H9 (cell line): ENCODE data around the gene ZFP69. TPM values are rescaled to one million over a fixed set of nuclear protein-coding genes. Genes with fewer than 3 reads are reported as not detected.

Experiments
- DNase-seq: peaks from one replicate; pipeline ENCODE4 v3.0.0-alpha.2; 2017
- H2AFZ ChIP-seq: one replicate; pipeline ENCODE4 v1.6.1; 2013; ENCODE audit warnings: mild to moderate bottlenecking, low read length, control low read depth, moderate library complexity
- H2AK5ac ChIP-seq: 2 replicates; pipeline ENCODE4 v1.6.1; 2013; ENCODE audit warnings: low read length, control low read depth, mixed read lengths; ENCODE audit not compliant: insufficient read length
- H2BK120ac ChIP-seq: one replicate; pipeline ENCODE4 v1.6.1; 2013; ENCODE audit warnings: low read depth, mild to moderate bottlenecking, low read length, control low read depth, inconsistent platforms; ENCODE audit not compliant: poor library complexity, severe bottlenecking
- H2BK12ac ChIP-seq: 2 replicates; pipeline ENCODE4 v1.6.1; 2013; ENCODE audit warnings: low read length, control low read depth, mixed read lengths, low read depth; ENCODE audit not compliant: insufficient read length
- H2BK15ac ChIP-seq: 2 replicates; pipeline ENCODE4 v1.6.1; 2013; ENCODE audit warnings: low read depth, low read length, control low read depth
- H2BK20ac ChIP-seq: one replicate; pipeline ENCODE4 v1.6.1; 2013; ENCODE audit warnings: low read depth, mild to moderate bottlenecking, low read length, control low read depth, inconsistent platforms; ENCODE audit not compliant: poor library complexity, severe bottlenecking
- H2BK5ac ChIP-seq: 2 replicates; pipeline ENCODE4 v1.6.1; 2013; ENCODE audit warnings: low read length, control low read depth, mixed read lengths; ENCODE audit not compliant: insufficient read length
- H3K14ac ChIP-seq: 2 replicates; pipeline ENCODE4 v1.6.1; 2013; ENCODE audit warnings: low read length, control low read depth; ENCODE audit not compliant: insufficient read depth
- H3K18ac ChIP-seq: 2 replicates; pipeline ENCODE4 v1.6.1; 2013; ENCODE audit warnings: low read depth, mild to moderate bottlenecking, mixed read lengths, low read length, control low read depth; ENCODE audit not compliant: insufficient read length
- H3K23ac ChIP-seq: 2 replicates; pipeline ENCODE4 v1.6.1; 2013; ENCODE audit warnings: low read length, control low read depth, mixed read lengths, low read depth; ENCODE audit not compliant: insufficient read length
- H3K23me2 ChIP-seq: 2 replicates; pipeline ENCODE4 v1.6.1; 2013; ENCODE audit warnings: low read depth, mild to moderate bottlenecking, mixed read lengths, low read length, control low read depth; ENCODE audit not compliant: insufficient read length, poor library complexity, severe bottlenecking
- H3K27ac ChIP-seq: 2 replicates; pipeline ENCODE4 v1.5.1; 2013; ENCODE audit warnings: low read length, control low read depth, mixed read lengths, low read depth; ENCODE audit not compliant: insufficient read length
- H3K27me3 ChIP-seq: 2 replicates; pipeline ENCODE4 v1.6.1; 2013; ENCODE audit warnings: low read length, control low read depth, inconsistent platforms; ENCODE audit not compliant: insufficient read depth
- H3K4ac ChIP-seq: 2 replicates; pipeline ENCODE4 v1.6.1; 2013; ENCODE audit warnings: low read depth, mild to moderate bottlenecking, control low read depth, inconsistent platforms, low read length, moderate library complexity
- H3K4me1 ChIP-seq: 2 replicates; pipeline ENCODE4 v1.6.1; 2013; ENCODE audit warnings: low read length, control low read depth, inconsistent platforms; ENCODE audit not compliant: insufficient read depth
- H3K4me2 ChIP-seq: 2 replicates; pipeline ENCODE4 v1.6.1; 2013; ENCODE audit warnings: low read length, control low read depth, mixed read lengths; ENCODE audit not compliant: insufficient read length, insufficient read depth
- H3K56ac ChIP-seq: 2 replicates; pipeline ENCODE4 v1.6.1; 2013; ENCODE audit warnings: low read depth, mild to moderate bottlenecking, mixed read lengths, low read length, control low read depth; ENCODE audit not compliant: insufficient read length
- H3K79me1 ChIP-seq: 2 replicates; pipeline ENCODE4 v1.6.1; 2013; ENCODE audit warnings: low read depth, mild to moderate bottlenecking, moderate library complexity, low read length, control low read depth, inconsistent platforms; ENCODE audit not compliant: insufficient read depth, poor library complexity, severe bottlenecking
- H3K79me2 ChIP-seq: 2 replicates; pipeline ENCODE4 v1.6.1; 2013; ENCODE audit warnings: low read length, control low read depth, inconsistent platforms; ENCODE audit not compliant: insufficient read depth
- H3K9ac ChIP-seq: 2 replicates; pipeline ENCODE4 v1.6.1; 2013; ENCODE audit warnings: low read length, control low read depth, mixed read lengths; ENCODE audit not compliant: insufficient read length; ENCODE audit errors: extremely low read depth
- H3K9me3 ChIP-seq: one replicate; pipeline ENCODE4 v1.6.1; 2013; ENCODE audit warnings: low read depth, low read length, inconsistent platforms; ENCODE audit not compliant: control insufficient read depth
- H3T11ph ChIP-seq: one replicate; pipeline ENCODE4 v1.6.1; 2013; ENCODE audit warnings: mild to moderate bottlenecking, low read length, control low read depth, inconsistent platforms
- H4K20me1 ChIP-seq: one replicate; pipeline ENCODE4 v1.6.1; 2013; ENCODE audit not compliant: control insufficient read depth, insufficient read length, insufficient read depth
- H4K5ac ChIP-seq: 2 replicates; pipeline ENCODE4 v1.6.1; 2013; ENCODE audit warnings: low read depth, mild to moderate bottlenecking, mixed read lengths, low read length, control low read depth; ENCODE audit not compliant: insufficient read length
- H4K8ac ChIP-seq: replicated peaks from 2 replicates; pipeline ENCODE4 v1.6.1; 2013; ENCODE audit warnings: low read length, control low read depth, mixed read lengths, low read depth; ENCODE audit not compliant: insufficient read length
- H4K91ac ChIP-seq: 2 replicates; pipeline ENCODE4 v1.6.1; 2013; ENCODE audit warnings: low read depth, mild to moderate bottlenecking, moderate library complexity, mixed read lengths, low read length, control low read depth; ENCODE audit not compliant: insufficient read length
- H3K27ac Mint-ChIP-seq, 3 experiments: 2 replicates in 2 of 3; 3 replicates in 1 of 3; pipeline ENCODE4 v1.8.0; 2020 to 2021; ENCODE audit warnings: mixed read lengths in 3 of 3, mild to moderate bottlenecking in 1 of 3, moderate library complexity in 1 of 3
- H3K27me3 Mint-ChIP-seq: 2 replicates; pipeline ENCODE4 v1.8.0; 2021; ENCODE audit warnings: low read depth, mild to moderate bottlenecking, moderate library complexity, mixed read lengths
- H3K36me3 Mint-ChIP-seq, 3 experiments: 2 replicates in 2 of 3; 3 replicates in 1 of 3; pipeline ENCODE4 v1.8.0; 2020 to 2021; ENCODE audit warnings: low read depth in 3 of 3, mixed read lengths in 3 of 3; ENCODE audit not compliant: insufficient read depth in 1 of 3
- H3K4me1 Mint-ChIP-seq, 2 experiments: 2 replicates each; pipeline ENCODE4 v1.8.0; 2020; ENCODE audit warnings: mixed read lengths in 2 of 2
- H3K4me3 Mint-ChIP-seq, 2 experiments: 2 replicates in 1 of 2; 3 replicates in 1 of 2; pipeline ENCODE4 v1.8.0; 2020 to 2021; ENCODE audit warnings: mild to moderate bottlenecking in 2 of 2, mixed read lengths in 2 of 2, moderate library complexity in 1 of 2
- H3K9me3 Mint-ChIP-seq, 2 experiments: 2 replicates in 1 of 2; 3 replicates in 1 of 2; pipeline ENCODE4 v1.8.0; 2020; ENCODE audit warnings: mild to moderate bottlenecking in 2 of 2, mixed read lengths in 2 of 2, moderate library complexity in 1 of 2
- WGBS: extraction: QIAGEN DNeasy Blood & Tissue Kit; methylation state at CpG from one replicate; pipeline ENCODE4 v1.1.7; 2013; ENCODE audit warnings: missing lambda C conversion rate, low lambda C conversion rate, mixed read lengths; ENCODE audit not compliant: insufficient read length; ENCODE audit errors: extremely low coverage; 5-methylcytosine and 5-hydroxymethylcytosine counted together
- total RNA-seq: library from RNA; stranded (reverse); gene quantifications from 2 replicates; pipeline ENCODE4 v1.2.1, GENCODE V29; 2021
- TF ChIP-seq, protein P1 (sequence below): fragments of 200-600 bp; sonication (generic); conservative IDR thresholded peaks from 3 replicates; pipeline ENCODE4 v1.8.0; 2021; ENCODE audit warnings: antibody characterized with exemption, mild to moderate bottlenecking

Gene ZFP69
- total RNA-seq, 1 experiment from 2014 or later: 6.8 TPM

DNA sequence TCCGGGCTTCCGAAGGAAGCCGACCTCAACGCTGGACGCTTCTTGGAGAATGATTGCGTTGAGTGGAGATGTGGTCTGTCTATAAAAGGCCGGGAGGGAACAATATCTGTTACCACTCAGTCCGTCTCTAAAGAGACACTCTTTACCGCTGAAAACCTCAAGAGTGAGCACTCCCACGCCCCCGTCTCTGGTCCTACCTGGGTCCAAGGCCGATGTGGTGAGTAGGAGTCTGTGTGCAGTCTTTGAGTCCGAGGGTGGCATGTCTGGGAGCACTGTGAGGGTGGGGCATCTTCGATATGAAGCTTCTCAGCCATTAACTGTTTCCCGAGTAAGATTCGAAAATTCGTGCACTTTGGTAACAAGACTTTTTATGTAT, 576 bp downstream of the ZFP69 start:
- no peak for DNase-seq
- Mint-ChIP-seq H3K27me3 (no peaks in the 10 kb centered on the region; the same call in 1 of the 2 replicates), H3K4me3 (peak overlapping the region; percentile 81 to 87), H3K4me1 (peaks cover 10 to 11% of the 10 kb centered on the region in 2 experiments), H3K9me3 (peaks cover 18 to 30% of the 10 kb centered on the region in 2 experiments), H3K36me3 (peaks cover 16 to 22% (median 16%) of the 10 kb centered on the region in 3 experiments), H3K27ac (no peak overlapping the region; a peak in 1 of 7 replicates)
- no peak overlapping the region for H2BK12ac ChIP-seq
- no peaks in the 10 kb centered on the region for H4K20me1 ChIP-seq
- H3K79me1 ChIP-seq: no peaks in the 10 kb centered on the region
- H3K27ac ChIP-seq: no peak overlapping the region
- H3K4ac ChIP-seq: no peak overlapping the region
- H3T11ph ChIP-seq: no peak overlapping the region
- no peak overlapping the region for H3K23ac ChIP-seq
- peak overlapping the region; percentile 32 for H3K9ac ChIP-seq
- no peak overlapping the region for H4K5ac ChIP-seq
- H2BK15ac ChIP-seq: no peak overlapping the region
- H3K27me3 ChIP-seq: no peaks in the 10 kb centered on the region
- peaks cover 4% of the 10 kb centered on the region for H3K23me2 ChIP-seq
- TF ChIP-seq, protein P1, sequence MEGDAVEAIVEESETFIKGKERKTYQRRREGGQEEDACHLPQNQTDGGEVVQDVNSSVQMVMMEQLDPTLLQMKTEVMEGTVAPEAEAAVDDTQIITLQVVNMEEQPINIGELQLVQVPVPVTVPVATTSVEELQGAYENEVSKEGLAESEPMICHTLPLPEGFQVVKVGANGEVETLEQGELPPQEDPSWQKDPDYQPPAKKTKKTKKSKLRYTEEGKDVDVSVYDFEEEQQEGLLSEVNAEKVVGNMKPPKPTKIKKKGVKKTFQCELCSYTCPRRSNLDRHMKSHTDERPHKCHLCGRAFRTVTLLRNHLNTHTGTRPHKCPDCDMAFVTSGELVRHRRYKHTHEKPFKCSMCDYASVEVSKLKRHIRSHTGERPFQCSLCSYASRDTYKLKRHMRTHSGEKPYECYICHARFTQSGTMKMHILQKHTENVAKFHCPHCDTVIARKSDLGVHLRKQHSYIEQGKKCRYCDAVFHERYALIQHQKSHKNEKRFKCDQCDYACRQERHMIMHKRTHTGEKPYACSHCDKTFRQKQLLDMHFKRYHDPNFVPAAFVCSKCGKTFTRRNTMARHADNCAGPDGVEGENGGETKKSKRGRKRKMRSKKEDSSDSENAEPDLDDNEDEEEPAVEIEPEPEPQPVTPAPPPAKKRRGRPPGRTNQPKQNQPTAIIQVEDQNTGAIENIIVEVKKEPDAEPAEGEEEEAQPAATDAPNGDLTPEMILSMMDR: no peak
- no peak overlapping the region for H2BK5ac ChIP-seq
- H2BK120ac ChIP-seq: no peak overlapping the region
- H4K8ac ChIP-seq: no peak overlapping the region
- no peak overlapping the region for H2BK20ac ChIP-seq
- no peak overlapping the region for H3K14ac ChIP-seq
- peak overlapping the region; percentile 54 for H2AFZ ChIP-seq
- no peak overlapping the region for H3K18ac ChIP-seq
- peaks cover 6% of the 10 kb centered on the region for H3K9me3 ChIP-seq
- WGBS: no CpG with 5 or more reads among the region's 17 CpGs
- no peaks in the 10 kb centered on the region for H3K79me2 ChIP-seq
- H3K4me2 ChIP-seq: peak overlapping the region; percentile 86
- H2AK5ac ChIP-seq: no peak overlapping the region
- no peak overlapping the region for H3K56ac ChIP-seq
- H4K91ac ChIP-seq: no peak overlapping the region
- H3K4me1 ChIP-seq: no peaks in the 10 kb centered on the region
